ELR (cell line): Measurements from ENCODE around the gene SPATA3.
A peak's percentile ranks its signal among the peaks of the same experiment; 100 is the strongest.

Experiments
- DNase-seq: peaks from one replicate; pipeline ENCODE4 v3.0.0-alpha.2; 2015; ENCODE audit warnings: low read depth

Gene SPATA3

GRCh38 chr2:231050018-231050901, 54.3 kb downstream of the SPATA3 start:
- no peak for DNase-seq

GRCh38 chr2:231051116-231051515, 55.2 kb downstream of the SPATA3 start:
- DNase-seq: no peak

GRCh38 chr2:231052494-231053451, 56.9 kb downstream of the SPATA3 start:
- peak; percentile 90 for DNase-seq

- DNase-seq: no peak
Observed at GRCh38 chr2:231053846-231054245, 57.9 kb downstream of the SPATA3 start.

GRCh38 chr2:231056453-231057416, 60.8 kb downstream of the SPATA3 start, which contains the start of gene PSMD1:
Gene PSMD1, plus strand, starts transcription at chr2:231056867. Its CDS starts 159 bp downstream, at chr2:231057026.
- DNase-seq: peak; percentile 92

GRCh38 chr2:231057590-231057989, 61.7 kb downstream of the SPATA3 start:
- peak; percentile 40 for DNase-seq
